Common myeloid progenitor, CD34-positive (primary cell): ENCODE results near the gene PHOX2A. TPM values are rescaled to one million over a fixed set of nuclear protein-coding genes. Genes with fewer than 3 reads are reported as not detected.
A peak's percentile ranks its signal among the peaks of the same experiment; 100 is the strongest.
"Not testable (repeated sequence)": the region's sequence is repeated elsewhere in the genome, so short reads cannot be mapped to it uniquely, and the experiment has no call there.

Experiments
- CTCF ChIA-PET: fragments of 350-600 bp; sonication (Branson Sonifier 250); formaldehyde crosslinking; loops from one replicate; lab custom pipeline; 2021; ENCODE audit warnings: antibody characterized with exemption; lab: Charles Lee
- POLR2A ChIA-PET: fragments of 350-600 bp; sonication (Branson Sonifier 250); formaldehyde crosslinking; loops from one replicate; lab custom pipeline; 2021; ENCODE audit warnings: antibody characterized with exemption; lab: Charles Lee
- DNase-seq, 3 donors: peaks; one replicate each; pipeline versions ENCODE4 v3.0.0 to v3.0.0-alpha.2; 2013
- H3K27ac ChIP-seq, 2 experiments: 1 replicate in 1 of 2; 2 replicates in 1 of 2; pipeline ENCODE4 v1.7.0; 2013; ENCODE audit warnings: inconsistent platforms in 2 of 2, low read length in 2 of 2, mild to moderate bottlenecking in 2 of 2, low read depth in 1 of 2, moderate library complexity in 1 of 2; ENCODE audit not compliant: severe bottlenecking in 2 of 2, insufficient read depth in 1 of 2, poor library complexity in 1 of 2
- H3K27me3 ChIP-seq, 5 experiments: replicated peaks in 2 of 5; 1 replicate in 3 of 5; 2 replicates in 2 of 5; pipeline versions ENCODE4 v1.6.1 to v1.7.0; 2013; ENCODE audit warnings: low read length in 4 of 5, mild to moderate bottlenecking in 2 of 5, moderate library complexity in 2 of 5, inconsistent platforms in 1 of 5; ENCODE audit not compliant: insufficient read depth in 5 of 5, control insufficient read depth in 4 of 5
- H3K36me3 ChIP-seq, 4 experiments: 1 replicate in 2 of 4; 2 replicates in 2 of 4; pipeline versions ENCODE4 v1.6.1 to v1.7.0; 2013; ENCODE audit warnings: low read length in 3 of 4, control low read depth in 1 of 4, mild to moderate bottlenecking in 1 of 4; ENCODE audit not compliant: control insufficient read depth in 4 of 4, insufficient read depth in 4 of 4
- H3K4me1 ChIP-seq, 4 experiments: 1 replicate in 3 of 4; 2 replicates in 1 of 4; pipeline versions ENCODE4 v1.6.1 to v1.7.1; 2013; ENCODE audit warnings: low read length in 3 of 4, mild to moderate bottlenecking in 3 of 4, control low read depth in 1 of 4, inconsistent platforms in 1 of 4, moderate library complexity in 1 of 4; ENCODE audit not compliant: control insufficient read depth in 4 of 4, insufficient read depth in 4 of 4; ENCODE audit errors: control extremely low read depth in 1 of 4
- H3K4me3 ChIP-seq, 7 experiments: 1 replicate in 4 of 7; 2 replicates in 3 of 7; pipeline versions ENCODE4 v1.5.1 to v1.7.0; 2013; ENCODE audit warnings: mild to moderate bottlenecking in 7 of 7, low read length in 6 of 7, moderate library complexity in 6 of 7, inconsistent platforms in 2 of 7, low read depth in 2 of 7, control low read depth in 1 of 7; ENCODE audit not compliant: insufficient read depth in 4 of 7, control insufficient read depth in 1 of 7; ENCODE audit errors: extremely low read depth in 1 of 7
- H3K9me3 ChIP-seq, 5 experiments: 1 replicate in 4 of 5; 2 replicates in 1 of 5; pipeline versions ENCODE4 v1.6.1 to v1.7.1; 2013; ENCODE audit warnings: low read length in 4 of 5, mild to moderate bottlenecking in 2 of 5, inconsistent platforms in 1 of 5, low read depth in 1 of 5, moderate library complexity in 1 of 5; ENCODE audit not compliant: control insufficient read depth in 4 of 5, insufficient read depth in 2 of 5; ENCODE audit errors: control extremely low read depth in 1 of 5
- WGBS: methylation state at CpG from one replicate; pipeline ENCODE4 v1.1.5; 2013; ENCODE audit not compliant: insufficient coverage; 5-methylcytosine and 5-hydroxymethylcytosine counted together
- polyA plus RNA-seq: library from polyadenylated mRNA; unstranded; fragments of 120-200 nt; gene quantifications from one replicate; pipeline ENCODE4 v1.2.1, GENCODE V29; 2013

PHOX2A gene
- polyA plus RNA-seq, result not detected

DNA sequence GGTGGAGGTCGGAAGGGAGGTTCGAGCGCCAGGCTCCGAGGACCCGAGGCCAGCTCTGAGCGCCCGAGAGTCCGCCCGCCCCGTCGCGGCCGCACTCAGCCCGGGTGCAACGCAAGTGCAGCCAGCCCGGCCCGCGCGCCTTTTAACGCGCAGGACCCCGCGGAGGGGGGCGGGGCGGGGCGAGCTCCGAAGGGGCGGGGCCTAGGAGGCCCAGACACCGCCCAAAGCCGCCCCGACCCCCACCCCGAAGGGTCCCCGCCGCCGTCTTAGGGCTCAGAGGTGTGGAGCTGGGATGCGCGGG, at the start of gene PHOX2A:
Gene PHOX2A (minus strand): TSS at position 117 of the 301 bp plus-strand sequence. CDS start 172 bp downstream, outside the sequence.
- ChIA-PET CTCF (no interaction called here), POLR2A (no interaction called here)
- WGBS, result 5% methylated on average over 35 of the region's 37 CpGs

DNA sequence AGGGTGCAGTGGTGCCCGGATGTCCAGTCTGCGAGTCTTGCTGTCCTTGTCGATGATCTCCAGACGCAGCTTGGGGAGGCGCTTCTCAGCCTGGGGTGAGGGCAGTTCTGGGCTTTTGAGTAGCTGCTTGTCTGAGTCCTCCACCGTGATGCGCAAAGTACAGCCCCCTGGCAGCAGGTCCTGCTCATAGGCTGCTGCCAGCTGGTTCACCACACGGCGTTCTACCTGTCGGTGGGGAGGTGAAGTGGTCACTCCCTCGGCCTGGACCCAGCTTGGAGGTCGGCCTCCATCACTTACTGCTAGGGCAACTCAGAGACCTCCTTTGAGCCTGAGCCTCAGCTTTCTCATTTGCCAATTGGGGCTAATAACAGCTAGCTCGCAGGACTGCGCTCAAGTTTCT, 49.4 kb upstream of the PHOX2A start:
- peaks cover 7 to 60% (median 35%) of the 10 kb centered on the region in 4 experiments for H3K36me3 ChIP-seq
- no peaks in the 10 kb centered on the region for H3K9me3 ChIP-seq
- ChIA-PET POLR2A (no interaction called here), CTCF (interaction anchor here (1.2 to 3.6 kb wide), 6 partner anchors 24 to 278 kb away, joined by 3 to 13 read pairs (median 4); no protein-coding TSS in a partner anchor)
- no peaks in the 10 kb centered on the region for H3K4me1 ChIP-seq
- 98% methylated on average over 14 of the region's 14 CpGs for WGBS
- no peak overlapping the region for H3K4me3 ChIP-seq
- H3K27me3 ChIP-seq, result no peaks in the 10 kb centered on the region
- no peak for DNase-seq
- H3K27ac ChIP-seq, result no peak overlapping the region

More for the DNA sequence above, at the start of gene PHOX2A:
- Histone ChIP-seq H3K4me3 (no peak within 1 kb of the TSS), H3K27me3 (peaks cover 12 to 93% (median 52%) of the 10 kb centered on the region in 5 experiments), H3K9me3 (peaks cover 0 to 6% (median 0%) of the 10 kb centered on the region in 5 experiments), H3K27ac (no peak within 1 kb of the TSS), H3K36me3 (no peaks in the 10 kb centered on the region), H3K4me1 (peaks cover 0 to 28% (median 19%) of the 10 kb centered on the region in 4 experiments)
- DNase-seq, result no peak

DNA sequence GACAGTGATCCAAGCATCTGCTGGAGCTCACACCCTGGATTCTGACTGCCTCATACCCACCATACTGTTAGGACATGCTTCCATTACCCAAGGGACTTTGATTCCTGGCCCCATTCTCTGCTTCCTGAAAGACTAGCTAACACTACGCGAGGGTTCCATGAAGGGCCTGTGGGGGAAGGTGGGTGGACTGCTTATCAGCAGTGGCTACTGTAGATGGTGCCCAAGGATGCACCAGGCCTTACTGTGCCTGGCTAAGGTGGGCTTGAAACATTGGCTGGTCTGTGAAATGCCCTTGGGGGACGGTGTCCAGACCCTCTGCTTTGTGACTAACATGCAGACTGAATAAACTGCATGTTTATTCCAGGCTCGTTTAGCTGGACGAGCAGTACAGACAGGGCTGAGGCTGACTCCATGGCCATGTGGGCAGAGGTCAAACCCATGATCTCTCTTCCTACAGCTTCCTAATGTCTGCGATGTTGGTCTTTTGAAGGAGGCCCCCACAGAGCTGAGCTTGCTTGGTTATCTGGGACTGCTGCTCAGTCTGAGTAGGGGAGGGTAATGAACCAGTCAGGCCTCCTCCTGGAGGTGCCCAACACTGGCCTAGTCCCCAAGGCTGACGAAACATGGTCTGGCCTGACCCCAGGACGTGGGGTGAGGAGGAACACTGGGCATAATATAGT, 48.3 kb upstream of the PHOX2A start:
- no peaks in the 10 kb centered on the region for H3K4me1 ChIP-seq
- WGBS, result 93% methylated on average over 8 of the region's 8 CpGs
- CTCF ChIA-PET, result interaction anchor here (1.2 to 3.6 kb wide), 7 partner anchors 11 to 277 kb away, joined by 3 to 13 read pairs (median 4); no protein-coding TSS in a partner anchor
- no peak for DNase-seq
- no peak overlapping the region for H3K4me3 ChIP-seq
- H3K27ac ChIP-seq, result no peak overlapping the region
- POLR2A ChIA-PET, result no interaction called here
- H3K36me3 ChIP-seq, result peaks cover 7 to 49% (median 35%) of the 10 kb centered on the region in 4 experiments
- H3K9me3 ChIP-seq, result no peaks in the 10 kb centered on the region
- H3K27me3 ChIP-seq, result no peaks in the 10 kb centered on the region

DNA sequence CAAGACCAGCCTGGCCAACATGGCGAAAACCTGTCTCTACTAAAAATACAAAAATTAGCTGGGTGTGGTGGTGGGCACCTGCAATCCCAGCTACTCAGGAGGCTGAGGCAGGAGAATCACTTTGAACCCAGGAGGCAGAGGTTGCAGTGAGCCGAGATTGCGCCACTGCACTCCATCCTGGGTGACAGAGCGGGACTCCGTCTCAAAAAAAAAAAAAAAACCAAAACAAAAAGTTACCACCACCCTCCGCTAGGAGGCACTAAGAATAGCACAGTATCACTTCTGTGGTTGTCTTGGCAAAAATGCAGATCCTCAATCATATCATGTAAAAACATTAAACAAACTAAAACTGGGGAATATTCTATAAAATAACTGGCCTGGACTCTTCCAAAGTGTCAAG, 46.8 kb upstream of the PHOX2A start:
- POLR2A ChIA-PET, result interaction anchor here (0.7 kb wide), 1 partner anchor 264 kb away, joined by 3 read pairs; no protein-coding TSS in a partner anchor
- WGBS, result no CpG with 5 or more reads among the region's 6 CpGs
- H3K9me3 ChIP-seq, H3K4me3 ChIP-seq, H3K27ac ChIP-seq, H3K27me3 ChIP-seq, H3K4me1 ChIP-seq: not testable (repeated sequence)
- CTCF ChIA-PET, result interaction anchor here (0.7 to 4.0 kb wide), 8 partner anchors 14 to 234 kb away, joined by 3 to 20 read pairs (median 4); no protein-coding TSS in a partner anchor
- H3K36me3 ChIP-seq, result peaks cover 7 to 35% (median 27%) of the 10 kb centered on the region in 4 experiments
- DNase-seq, result peak; percentile 25 to 61 (median 44)

DNA sequence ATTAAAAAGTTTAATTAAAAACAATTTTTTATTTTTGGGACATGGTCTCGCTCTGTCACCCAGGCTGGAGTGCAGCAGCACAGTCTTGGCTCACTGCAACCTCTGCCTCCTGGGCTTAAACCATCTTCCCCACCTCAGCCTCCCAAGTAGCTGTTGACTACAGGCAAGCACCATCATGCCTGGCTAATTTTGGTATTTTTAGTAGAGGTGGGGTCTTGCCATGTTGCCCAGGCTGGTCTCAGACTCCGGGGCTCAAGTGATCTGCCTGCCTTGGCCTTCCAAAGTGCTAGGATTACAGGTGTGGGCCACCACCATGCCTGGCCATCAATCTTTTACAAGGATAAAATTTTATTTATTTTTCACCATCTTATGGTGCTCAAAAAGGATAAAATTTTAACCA, 43.3 kb upstream of the PHOX2A start:
- no peak for DNase-seq
- H3K27me3 ChIP-seq, result peaks cover 0 to 11% (median 0%) of the 10 kb centered on the region in 5 experiments
- CTCF ChIA-PET, result interaction anchor here (0.9 to 4.0 kb wide), 2 partner anchors 13 to 145 kb away, joined by 3 to 20 read pairs; no protein-coding TSS in a partner anchor

DNA sequence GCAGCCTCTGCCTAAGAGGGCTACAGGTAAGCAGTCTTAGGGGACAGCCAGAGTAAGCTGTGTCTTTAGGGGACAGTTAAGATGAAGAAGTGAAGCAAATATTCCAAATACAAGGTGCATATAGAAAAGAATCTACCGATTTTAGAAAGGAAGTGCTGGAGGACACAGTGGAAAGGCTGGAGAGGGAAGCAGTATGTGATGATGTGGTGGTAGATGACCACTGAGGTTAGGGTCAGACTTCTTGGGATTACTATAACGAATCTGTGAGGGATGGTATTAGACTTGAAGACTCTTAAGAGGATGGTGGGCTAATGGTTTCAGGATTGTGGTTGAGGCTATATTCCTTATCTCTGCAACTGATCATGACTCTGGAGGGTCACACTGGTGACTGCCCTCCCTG, 40.0 kb upstream of the PHOX2A start:
- ChIA-PET CTCF (no interaction called here), POLR2A (no interaction called here)
- 73% methylated on average over 1 of the region's 2 CpGs for WGBS
- DNase-seq, result no peak
- H3K4me3 ChIP-seq, result no peak overlapping the region
- no peak overlapping the region for H3K27ac ChIP-seq
- H3K27me3 ChIP-seq, result peaks cover 0 to 11% (median 1%) of the 10 kb centered on the region in 5 experiments
- no peaks in the 10 kb centered on the region for H3K36me3 ChIP-seq
- H3K9me3 ChIP-seq, result no peaks in the 10 kb centered on the region
- no peaks in the 10 kb centered on the region for H3K4me1 ChIP-seq

More for the DNA sequence above, 43.3 kb upstream of the PHOX2A start:
- no peaks in the 10 kb centered on the region for H3K4me1 ChIP-seq
- peaks cover 0 to 3% (median 1%) of the 10 kb centered on the region in 4 experiments for H3K36me3 ChIP-seq
- H3K27ac ChIP-seq, result no peak overlapping the region
- H3K4me3 ChIP-seq, result no peak overlapping the region
- POLR2A ChIA-PET, result no interaction called here
- WGBS, result 100% methylated on average over 1 of the region's 2 CpGs
- no peaks in the 10 kb centered on the region for H3K9me3 ChIP-seq

DNA sequence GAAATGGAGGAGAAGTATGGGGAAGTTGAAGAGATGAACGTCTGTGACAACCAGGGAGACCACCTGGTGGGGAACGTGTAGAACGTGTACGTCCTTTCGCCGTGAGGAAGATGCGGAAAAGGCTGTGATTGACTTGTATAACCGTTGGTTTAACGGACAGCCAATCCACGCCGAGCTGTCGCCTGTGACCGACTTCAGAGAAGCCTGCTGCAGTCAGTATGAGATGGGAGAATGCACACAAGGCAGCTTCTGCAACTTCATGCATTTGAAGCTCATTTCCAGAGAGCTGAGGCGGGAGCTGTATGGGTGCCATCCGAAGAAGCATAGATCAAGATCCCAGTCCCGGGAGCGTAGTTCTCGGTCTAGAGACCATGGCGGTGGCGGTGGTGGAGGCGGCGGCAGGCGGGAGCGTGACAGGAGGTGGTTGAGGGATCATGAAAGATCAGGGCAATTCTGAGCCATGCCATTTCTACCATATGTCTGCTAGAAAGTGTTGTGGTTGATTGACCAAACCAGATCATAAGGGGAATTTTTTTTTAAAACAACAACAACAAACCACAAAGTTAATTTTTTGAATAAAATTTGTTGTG, 36.8 kb upstream of the PHOX2A start:
- no peaks in the 10 kb centered on the region for H3K9me3 ChIP-seq
- H3K4me3 ChIP-seq, result no peak overlapping the region
- DNase-seq, result no peak
- POLR2A ChIA-PET, result no interaction called here
- H3K27ac ChIP-seq, result no peak overlapping the region
- peaks cover 0 to 11% (median 3%) of the 10 kb centered on the region in 5 experiments for H3K27me3 ChIP-seq
- no peaks in the 10 kb centered on the region for H3K4me1 ChIP-seq
- CTCF ChIA-PET, result no interaction called here
- no peaks in the 10 kb centered on the region for H3K36me3 ChIP-seq
- 96% methylated on average over 22 of the region's 24 CpGs for WGBS
